A549 (cell line): ENCODE data around the gene OSBPL8. TPM values are rescaled to one million over a fixed set of nuclear protein-coding genes. Genes with fewer than 3 reads are reported as not detected.

ENCODE experiments used
- ATAC-seq, 2 experiments: fragments of 200-7000 bp in 1 of 2; fragments of >200 bp in 1 of 2; cut with Nextera tagmentation in 1 of 2; cut with Tn5 transposase in 1 of 2; 3 replicates each; pipeline versions ENCODE4 v1.8.0 to v1.9.1; 2018 to 2020; ENCODE audit warnings: mild to moderate bottlenecking in 1 of 2, moderate library complexity in 1 of 2
- CTCF ChIA-PET: fragments of 300-600 bp; sonication (Branson Sonifier 250); formaldehyde crosslinking; extraction: SDS; loops from one replicate; lab custom pipeline; 2021; ENCODE audit warnings: antibody characterized with exemption, inconsistent platforms; lab: Yijun Ruan, JAX
- POLR2A ChIA-PET: fragments of 350-600 bp; formaldehyde crosslinking; extraction: SDS; loops from one replicate; lab custom pipeline; 2021; ENCODE audit warnings: antibody characterized with exemption, inconsistent platforms; lab: Yijun Ruan, JAX
- DNase-seq, 2 experiments: peaks; one replicate each; pipeline versions ENCODE4 v3.0.0 to v3.0.0-alpha.2; 2011 to 2016; ENCODE audit warnings: low read depth in 1 of 2, low spot score in 1 of 2
- FAIRE-seq: peaks from 2 replicates; lab custom pipeline; 2011; peaks lifted over from hg19 to GRCh38; lab: Jason Lieb, UNC
- H3K27ac ChIP-seq, 2 experiments: fragments of >200 bp; sonication (Bioruptor Twin); formaldehyde crosslinking; 3 replicates each; pipeline ENCODE4 v1.5.1; 2016 to 2017
- H3K4me1 ChIP-seq: fragments of >200 bp; sonication (Bioruptor Twin); formaldehyde crosslinking; 3 replicates; pipeline ENCODE4 v1.6.1; 2016
- H3K4me2 ChIP-seq: fragments of >200 bp; sonication (Bioruptor Twin); formaldehyde crosslinking; 3 replicates; pipeline ENCODE4 v1.6.1; 2016
- H3K4me3 ChIP-seq: fragments of >200 bp; sonication (Bioruptor Twin); formaldehyde crosslinking; 3 replicates; pipeline ENCODE4 v1.5.1; 2016
- H3K9me3 ChIP-seq: fragments of >200 bp; sonication (Bioruptor Twin); formaldehyde crosslinking; 3 replicates; pipeline ENCODE4 v1.6.1; 2016
- CHD2 ChIP-seq: fragments of 150-350 bp; IDR thresholded peaks from 2 replicates; pipeline ENCODE4 v1.6.1; 2014; ENCODE audit warnings: low read length; ENCODE audit not compliant: partially characterized antibody
- CHD4 ChIP-seq: fragments of 200-600 bp; sonication (generic); IDR thresholded peaks from 2 replicates; pipeline ENCODE4 v1.6.1; 2016; ENCODE audit warnings: antibody characterized with exemption, mild to moderate bottlenecking, borderline replicate concordance
- EHF ChIP-seq: fragments of 250-450 bp; sonication (Bioruptor Pico); IDR thresholded peaks from 2 replicates; pipeline ENCODE4 v1.5.0; 2020; ENCODE audit warnings: mild to moderate bottlenecking
- EHMT2 ChIP-seq: fragments of 200-600 bp; sonication (generic); IDR thresholded peaks from 2 replicates; pipeline ENCODE4 v1.6.1; 2016; ENCODE audit warnings: antibody characterized with exemption, low read depth, mild to moderate bottlenecking, moderate library complexity
- EP300 ChIP-seq, 2 experiments: fragments of >200 bp; sonication (Bioruptor Twin); formaldehyde crosslinking; IDR thresholded peaks; 2 replicates in 1 of 2; 3 replicates in 1 of 2; pipeline ENCODE4 v1.6.1; 2016 to 2017
- ESRRA ChIP-seq: fragments of 150-350 bp; IDR thresholded peaks from 2 replicates; pipeline ENCODE4 v1.6.1; 2014; ENCODE audit warnings: mild to moderate bottlenecking, low read length, borderline replicate concordance
- FOSB ChIP-seq: fragments of 250-450 bp; sonication (Bioruptor Pico); IDR thresholded peaks from 2 replicates; pipeline ENCODE4 v1.5.0; 2020; ENCODE audit warnings: mild to moderate bottlenecking, moderate library complexity
- GATA3 ChIP-seq: IDR thresholded peaks from 2 replicates; pipeline ENCODE4 v1.6.1; 2012; ENCODE audit warnings: borderline replicate concordance
- HDAC2 ChIP-seq: fragments of 200-600 bp; sonication (generic); IDR thresholded peaks from 2 replicates; pipeline ENCODE4 v1.6.1; 2016
- HOXB13 ChIP-seq: fragments of 250-450 bp; sonication (Bioruptor Pico); IDR thresholded peaks from 2 replicates; pipeline ENCODE4 v1.5.0; 2020; ENCODE audit warnings: low read depth, mild to moderate bottlenecking, moderate library complexity
- HOXB5 ChIP-seq: fragments of 250-450 bp; sonication (Bioruptor Pico); IDR thresholded peaks from 2 replicates; pipeline ENCODE4 v1.5.0; 2020; ENCODE audit warnings: mild to moderate bottlenecking, moderate library complexity
- JUN ChIP-seq, 2 experiments: fragments of >200 bp; sonication (Bioruptor Twin); formaldehyde crosslinking; IDR thresholded peaks; 2 replicates in 1 of 2; 3 replicates in 1 of 2; pipeline ENCODE4 v1.6.1; 2016 to 2017
- JUNB ChIP-seq: fragments of >200 bp; sonication (Bioruptor Twin); formaldehyde crosslinking; IDR thresholded peaks from 2 replicates; pipeline ENCODE4 v1.6.1; 2016
- KDM5A ChIP-seq: fragments of 200-600 bp; sonication (generic); IDR thresholded peaks from 2 replicates; pipeline ENCODE4 v1.6.1; 2016; ENCODE audit warnings: antibody characterized with exemption, mild to moderate bottlenecking
- MYC ChIP-seq: IDR thresholded peaks from 2 replicates; pipeline ENCODE4 v1.6.1; 2012; ENCODE audit warnings: mild to moderate bottlenecking, inconsistent platforms, low read length, improper control_type of control experiment, borderline replicate concordance
- NFE2L2 ChIP-seq: fragments of 150-350 bp; conservative IDR thresholded peaks from 2 replicates; pipeline ENCODE4 v1.6.1; 2014; ENCODE audit warnings: low read length
- NPAS2 ChIP-seq: fragments of 250-450 bp; sonication (Bioruptor Pico); IDR thresholded peaks from 2 replicates; pipeline ENCODE4 v1.8.0; 2022; ENCODE audit warnings: mild to moderate bottlenecking, moderate library complexity, borderline replicate concordance
- NR3C1 ChIP-seq: fragments of >200 bp; sonication (Bioruptor Twin); formaldehyde crosslinking; IDR thresholded peaks from 3 replicates; pipeline ENCODE4 v1.6.1; 2017
- PHF8 ChIP-seq: fragments of 200-600 bp; sonication (generic); IDR thresholded peaks from 2 replicates; pipeline ENCODE4 v1.6.1; 2016; ENCODE audit warnings: low read depth, mild to moderate bottlenecking, antibody characterized with exemption, moderate library complexity, borderline replicate concordance
- POLR2A ChIP-seq: IDR thresholded peaks from 2 replicates; pipeline ENCODE4 v1.6.1; 2012; ENCODE audit warnings: mild to moderate bottlenecking, low read length
- RAD21 ChIP-seq, 2 experiments: fragments of >200 bp in 1 of 2; sonication (Bioruptor Twin) in 1 of 2; formaldehyde crosslinking in 1 of 2; IDR thresholded peaks in 1 of 2; conservative IDR thresholded peaks in 1 of 2; 2 replicates in 1 of 2; 3 replicates in 1 of 2; pipeline ENCODE4 v1.6.1; 2012 to 2018; ENCODE audit warnings: inconsistent platforms in 1 of 2
- RARB ChIP-seq: fragments of 250-450 bp; sonication (Bioruptor Pico); IDR thresholded peaks from 2 replicates; pipeline ENCODE4 v1.8.0; 2021; ENCODE audit warnings: mild to moderate bottlenecking, moderate library complexity
- RCOR1 ChIP-seq: fragments of 150-350 bp; IDR thresholded peaks from 2 replicates; pipeline ENCODE4 v1.6.1; 2014; ENCODE audit warnings: antibody characterized with exemption, low read length, low read depth
- RFX5 ChIP-seq: fragments of 450-650 bp; IDR thresholded peaks from 2 replicates; pipeline ENCODE4 v1.7.1; 2014; ENCODE audit warnings: antibody characterized with exemption, mild to moderate bottlenecking, moderate library complexity
- RNF2 ChIP-seq: fragments of 200-600 bp; sonication (generic); IDR thresholded peaks from 2 replicates; pipeline ENCODE4 v1.6.1; 2016; ENCODE audit warnings: low read depth, mild to moderate bottlenecking, antibody characterized with exemption, moderate library complexity, borderline replicate concordance
- SMC3 ChIP-seq: fragments of >200 bp; sonication (Bioruptor Twin); formaldehyde crosslinking; IDR thresholded peaks from 3 replicates; pipeline ENCODE4 v1.6.1; 2018; ENCODE audit warnings: inconsistent platforms
- SREBF2 ChIP-seq: fragments of 450-650 bp; IDR thresholded peaks from 2 replicates; pipeline ENCODE4 v1.6.1; 2014; ENCODE audit warnings: mild to moderate bottlenecking, moderate library complexity
- TP53 ChIP-seq: fragments of 250-450 bp; sonication (Bioruptor Pico); IDR thresholded peaks from 2 replicates; pipeline ENCODE4 v1.5.0; 2021; ENCODE audit warnings: mild to moderate bottlenecking, moderate library complexity
- ZC3H11A ChIP-seq: fragments of 450-650 bp; IDR thresholded peaks from 2 replicates; pipeline ENCODE4 v1.6.1; 2014; ENCODE audit warnings: antibody characterized with exemption, mild to moderate bottlenecking
- ZFP36 ChIP-seq: fragments of 450-650 bp; IDR thresholded peaks from 2 replicates; pipeline ENCODE4 v1.6.1; 2014; ENCODE audit warnings: borderline replicate concordance; ENCODE audit not compliant: partially characterized antibody
- ZNF302 ChIP-seq: fragments of 250-450 bp; sonication (Bioruptor Pico); IDR thresholded peaks from 2 replicates; pipeline ENCODE4 v1.9.0; 2021; ENCODE audit warnings: inconsistent platforms, mild to moderate bottlenecking, moderate library complexity
- WGBS: methylation state at CpG from one replicate; pipeline ENCODE4 v1.1.6; 2017; ENCODE audit errors: missing lambda C conversion rate; 5-methylcytosine and 5-hydroxymethylcytosine counted together
- polyA plus RNA-seq, 4 experiments: library from polyadenylated mRNA; depleted of rRNA in 3 of 4; stranded (reverse); fragments of >200 nt; fragmentation: RNase III in 1 of 4; extraction: RNeasy Plus Mini Kit Qiagen cat#74134 plus additional on column Dnase treatment in 1 of 4; gene quantifications; 2 replicates in 3 of 4; 3 replicates in 1 of 4; pipeline ENCODE4 v1.2.3, GENCODE V29; 2011 to 2017
- TF ChIP-seq, protein P1 (sequence below): fragments of 250-450 bp; sonication (Bioruptor Pico); IDR thresholded peaks from 2 replicates; pipeline ENCODE4 v1.5.0; 2020; ENCODE audit warnings: low read depth, mild to moderate bottlenecking, moderate library complexity
- TF ChIP-seq, protein P2 (sequence below): fragments of >200 bp; sonication (Bioruptor Twin); formaldehyde crosslinking; IDR thresholded peaks from 3 replicates; pipeline ENCODE4 v1.5.1; 2016
- TF ChIP-seq, protein P3 (sequence below): fragments of 250-450 bp; sonication (Bioruptor Pico); IDR thresholded peaks from 2 replicates; pipeline ENCODE4 v1.5.0; 2021; ENCODE audit warnings: mild to moderate bottlenecking, moderate library complexity, borderline replicate concordance
- TF ChIP-seq, protein P4 (sequence below): fragments of 150-350 bp; IDR thresholded peaks from 2 replicates; pipeline ENCODE4 v1.6.1; 2014; ENCODE audit warnings: low read depth, mild to moderate bottlenecking, low read length
- TF ChIP-seq, protein P5 (sequence below): fragments of 450-650 bp; IDR thresholded peaks from 2 replicates; pipeline ENCODE4 v1.6.1; 2014; ENCODE audit warnings: antibody characterized with exemption
- TF ChIP-seq, protein P6 (sequence below): IDR thresholded peaks from 2 replicates; pipeline ENCODE4 v1.6.1; 2012; ENCODE audit warnings: low read depth, borderline replicate concordance

Gene OSBPL8
- polyA plus RNA-seq, 2 of the 4 experiments (the other 2 are of a cell fraction) = 15.4 to 43.2 TPM

DNA sequence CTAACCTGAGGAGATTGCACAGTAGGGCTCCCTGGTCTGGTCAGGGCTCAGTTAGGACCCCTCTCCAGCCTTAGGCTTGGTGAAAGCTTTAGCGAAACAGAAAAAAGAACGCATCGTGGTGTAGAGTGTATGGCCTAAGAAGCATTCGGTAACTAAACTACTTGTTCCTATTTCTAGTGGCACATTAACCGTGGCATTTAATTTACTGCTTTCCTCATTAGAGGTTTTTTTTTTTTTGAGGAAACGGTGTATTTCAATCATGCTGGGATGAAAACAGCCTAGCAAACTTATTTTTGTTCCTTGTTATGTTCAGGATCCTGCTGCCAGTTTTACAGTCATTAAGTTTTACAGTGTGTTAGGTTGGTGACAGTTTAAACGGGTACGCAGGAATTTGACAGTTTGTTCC, 518 bp upstream of the OSBPL8 start:
- FAIRE-seq (no peak), ATAC-seq (no peak), DNase-seq (no peak)
- Histone ChIP-seq H3K9me3 (no peaks in the 10 kb centered on the region), H3K4me1 (peaks cover 13% of the 10 kb centered on the region; the same call in 2 of the 3 replicates), H3K4me2 (peak overlapping the region; percentile 78), H3K4me3 (peak overlapping the region; percentile 96), H3K27ac (peak overlapping the region; percentile 86 to 93)
- POLR2A ChIA-PET = no interaction called here
- WGBS = 30% methylated on average over 8 of the region's 8 CpGs
- CTCF ChIA-PET = interaction anchor here (0.7 to 1.7 kb wide), 8 partner anchors 9 to 231 kb away, joined by 3 to 12 read pairs (median 4); no protein-coding TSS in a partner anchor
- TF ChIP-seq, protein P1, sequence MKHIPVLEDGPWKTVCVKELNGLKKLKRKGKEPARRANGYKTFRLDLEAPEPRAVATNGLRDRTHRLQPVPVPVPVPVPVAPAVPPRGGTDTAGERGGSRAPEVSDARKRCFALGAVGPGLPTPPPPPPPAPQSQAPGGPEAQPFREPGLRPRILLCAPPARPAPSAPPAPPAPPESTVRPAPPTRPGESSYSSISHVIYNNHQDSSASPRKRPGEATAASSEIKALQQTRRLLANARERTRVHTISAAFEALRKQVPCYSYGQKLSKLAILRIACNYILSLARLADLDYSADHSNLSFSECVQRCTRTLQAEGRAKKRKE (CRISPR knock-in tag) = peak; percentile 59; the same call in 1 of the 2 replicates
- TF ChIP-seq EHMT2 (no peak), EHF (no peak), RAD21 (conservative IDR thresholded peaks at IDR 0.05 in 1 of 2, IDR thresholded peaks at IDR 0.05 in 1 of 2) (no peak), FOSB (CRISPR knock-in tag) (no peak), POLR2A (no peak), RNF2 (no peak), PHF8 (no peak), HOXB5 (CRISPR knock-in tag) (0 out of 2 replicates have a peak, but pooled peaks have one; percentile 56), KDM5A (no peak), SMC3 (no peak), ZC3H11A (no peak), CHD4 (no peak), HDAC2 (no peak), NR3C1 (no peak), MYC (0 out of 2 replicates have a peak, but pooled peaks have one; percentile 23), JUNB (no peak), ESRRA (no peak), TP53 (no peak), CHD2 (no peak), ZFP36 (no peak), HOXB13 (0 out of 2 replicates have a peak, but pooled peaks have one; percentile 47), NFE2L2 (no peak), NPAS2 (no peak), RARB (no peak), SREBF2 (no peak), RFX5 (no peak), JUN (IDR thresholded peaks at IDR 0.05) (no peak; a peak in 1 of 5 replicates), ZNF302 (peak; percentile 38; the same call in 1 of the 2 replicates), RCOR1 (no peak), GATA3 (no peak), EP300 (IDR thresholded peaks at IDR 0.05) (no peak)
- TF ChIP-seq, protein P2, sequence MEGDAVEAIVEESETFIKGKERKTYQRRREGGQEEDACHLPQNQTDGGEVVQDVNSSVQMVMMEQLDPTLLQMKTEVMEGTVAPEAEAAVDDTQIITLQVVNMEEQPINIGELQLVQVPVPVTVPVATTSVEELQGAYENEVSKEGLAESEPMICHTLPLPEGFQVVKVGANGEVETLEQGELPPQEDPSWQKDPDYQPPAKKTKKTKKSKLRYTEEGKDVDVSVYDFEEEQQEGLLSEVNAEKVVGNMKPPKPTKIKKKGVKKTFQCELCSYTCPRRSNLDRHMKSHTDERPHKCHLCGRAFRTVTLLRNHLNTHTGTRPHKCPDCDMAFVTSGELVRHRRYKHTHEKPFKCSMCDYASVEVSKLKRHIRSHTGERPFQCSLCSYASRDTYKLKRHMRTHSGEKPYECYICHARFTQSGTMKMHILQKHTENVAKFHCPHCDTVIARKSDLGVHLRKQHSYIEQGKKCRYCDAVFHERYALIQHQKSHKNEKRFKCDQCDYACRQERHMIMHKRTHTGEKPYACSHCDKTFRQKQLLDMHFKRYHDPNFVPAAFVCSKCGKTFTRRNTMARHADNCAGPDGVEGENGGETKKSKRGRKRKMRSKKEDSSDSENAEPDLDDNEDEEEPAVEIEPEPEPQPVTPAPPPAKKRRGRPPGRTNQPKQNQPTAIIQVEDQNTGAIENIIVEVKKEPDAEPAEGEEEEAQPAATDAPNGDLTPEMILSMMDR = no peak
- TF ChIP-seq, protein P3, sequence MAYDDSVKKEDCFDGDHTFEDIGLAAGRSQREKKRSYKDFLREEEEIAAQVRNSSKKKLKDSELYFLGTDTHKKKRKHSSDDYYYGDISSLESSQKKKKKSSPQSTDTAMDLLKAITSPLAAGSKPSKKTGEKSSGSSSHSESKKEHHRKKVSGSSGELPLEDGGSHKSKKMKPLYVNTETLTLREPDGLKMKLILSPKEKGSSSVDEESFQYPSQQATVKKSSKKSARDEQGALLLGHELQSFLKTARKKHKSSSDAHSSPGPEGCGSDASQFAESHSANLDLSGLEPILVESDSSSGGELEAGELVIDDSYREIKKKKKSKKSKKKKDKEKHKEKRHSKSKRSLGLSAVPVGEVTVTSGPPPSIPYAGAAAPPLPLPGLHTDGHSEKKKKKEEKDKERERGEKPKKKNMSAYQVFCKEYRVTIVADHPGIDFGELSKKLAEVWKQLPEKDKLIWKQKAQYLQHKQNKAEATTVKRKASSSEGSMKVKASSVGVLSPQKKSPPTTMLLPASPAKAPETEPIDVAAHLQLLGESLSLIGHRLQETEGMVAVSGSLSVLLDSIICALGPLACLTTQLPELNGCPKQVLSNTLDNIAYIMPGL = no peak
- TF ChIP-seq, protein P4, sequence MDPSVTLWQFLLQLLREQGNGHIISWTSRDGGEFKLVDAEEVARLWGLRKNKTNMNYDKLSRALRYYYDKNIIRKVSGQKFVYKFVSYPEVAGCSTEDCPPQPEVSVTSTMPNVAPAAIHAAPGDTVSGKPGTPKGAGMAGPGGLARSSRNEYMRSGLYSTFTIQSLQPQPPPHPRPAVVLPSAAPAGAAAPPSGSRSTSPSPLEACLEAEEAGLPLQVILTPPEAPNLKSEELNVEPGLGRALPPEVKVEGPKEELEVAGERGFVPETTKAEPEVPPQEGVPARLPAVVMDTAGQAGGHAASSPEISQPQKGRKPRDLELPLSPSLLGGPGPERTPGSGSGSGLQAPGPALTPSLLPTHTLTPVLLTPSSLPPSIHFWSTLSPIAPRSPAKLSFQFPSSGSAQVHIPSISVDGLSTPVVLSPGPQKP = no peak
- TF ChIP-seq, protein P5, sequence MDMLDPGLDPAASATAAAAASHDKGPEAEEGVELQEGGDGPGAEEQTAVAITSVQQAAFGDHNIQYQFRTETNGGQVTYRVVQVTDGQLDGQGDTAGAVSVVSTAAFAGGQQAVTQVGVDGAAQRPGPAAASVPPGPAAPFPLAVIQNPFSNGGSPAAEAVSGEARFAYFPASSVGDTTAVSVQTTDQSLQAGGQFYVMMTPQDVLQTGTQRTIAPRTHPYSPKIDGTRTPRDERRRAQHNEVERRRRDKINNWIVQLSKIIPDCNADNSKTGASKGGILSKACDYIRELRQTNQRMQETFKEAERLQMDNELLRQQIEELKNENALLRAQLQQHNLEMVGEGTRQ = no peak
- TF ChIP-seq, protein P6, sequence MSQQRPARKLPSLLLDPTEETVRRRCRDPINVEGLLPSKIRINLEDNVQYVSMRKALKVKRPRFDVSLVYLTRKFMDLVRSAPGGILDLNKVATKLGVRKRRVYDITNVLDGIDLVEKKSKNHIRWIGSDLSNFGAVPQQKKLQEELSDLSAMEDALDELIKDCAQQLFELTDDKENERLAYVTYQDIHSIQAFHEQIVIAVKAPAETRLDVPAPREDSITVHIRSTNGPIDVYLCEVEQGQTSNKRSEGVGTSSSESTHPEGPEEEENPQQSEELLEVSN = no peak; the same call in 1 of the 2 replicates
